Lower lobe of right lung (tissue), 2 donors: ENCODE measurements around the gene FNIP2. TPM values are rescaled to one million over a fixed set of nuclear protein-coding genes. Genes with fewer than 3 reads are reported as not detected.
"Not testable (repeated sequence)": the region's sequence is repeated elsewhere in the genome, so short reads cannot be mapped to it uniquely, and the experiment has no call there.

Experiments used
- ATAC-seq, 2 donors: fragments of 200-7000 bp; cut with Tn5 transposase; one replicate each; pipeline ENCODE4 v1.9.1; 2020 to 2022; ENCODE audit warnings: mild to moderate bottlenecking in 2 of 2, moderate library complexity in 2 of 2
- DNase-seq: peaks from one replicate; pipeline ENCODE4 v3.0.0-alpha.2; 2020
- H3K27ac ChIP-seq: fragments of 200-600 bp; one replicate; pipeline ENCODE4 v1.8.0; 2022
- H3K27me3 ChIP-seq: fragments of 200-600 bp; one replicate; pipeline ENCODE4 v1.8.0; 2022; ENCODE audit warnings: low read depth
- H3K36me3 ChIP-seq: fragments of 200-600 bp; one replicate; pipeline ENCODE4 v1.8.0; 2022; ENCODE audit warnings: mild to moderate bottlenecking
- H3K4me1 ChIP-seq: fragments of 200-600 bp; one replicate; pipeline ENCODE4 v1.8.0; 2022
- H3K4me3 ChIP-seq: fragments of 200-600 bp; one replicate; pipeline ENCODE4 v1.8.0; 2022; ENCODE audit warnings: mild to moderate bottlenecking
- H3K9me3 ChIP-seq: fragments of 200-600 bp; one replicate; pipeline ENCODE4 v1.8.0; 2022
- CTCF ChIP-seq: fragments of 200-600 bp; IDR thresholded peaks from one replicate; pipeline ENCODE4 v1.8.0; 2022; ENCODE audit warnings: antibody characterized with exemption, mild to moderate bottlenecking
- intact Hi-C: fragments of 100-400 bp; cut with DNase I; formaldehyde crosslinking; loops from one replicate; pipeline ENCODE4 v1.11.0; 2022
- total RNA-seq: library from RNA; stranded (reverse); fragmentation: NEBNext Ultra II Directional; extraction: Animal tissue kit (Norgen Biotek cat#: 25700); gene quantifications from one replicate; pipeline ENCODE4 v1.2.1, GENCODE V29; 2021
- donor health status: DM: no; HTN: yes; CAD: no; lungs with severe emphysema.

The FNIP2 gene
- total RNA-seq, 1 donor from 2014 or later, result 90.7 TPM

- peaks cover 4% of the 10 kb centered on the region for H3K9me3 ChIP-seq
- H3K27me3 ChIP-seq, result no peaks in the 10 kb centered on the region
- intact Hi-C loops, result no loop called here
- ATAC-seq (no peak), DNase-seq (no peak)
- no peaks in the 10 kb centered on the region for H3K4me1 ChIP-seq
- no peaks in the 10 kb centered on the region for H3K36me3 ChIP-seq
- H3K4me3 ChIP-seq, result no peak overlapping the region
- no peak overlapping the region for H3K27ac ChIP-seq
- no peak for TF ChIP-seq CTCF
Observed at GRCh38 chr4:158758142-158758541, 10.7 kb upstream of the FNIP2 start.

GRCh38 chr4:158758703-158759102, 10.1 kb upstream of the FNIP2 start:
- no peak for DNase-seq
- ATAC-seq, result peak in 1 of 2 donors; percentile 33
- H3K9me3 ChIP-seq, result peaks cover 4% of the 10 kb centered on the region
- no peak overlapping the region for H3K4me3 ChIP-seq
- H3K27ac ChIP-seq, result no peak overlapping the region
- H3K36me3 ChIP-seq, result no peaks in the 10 kb centered on the region
- H3K4me1 ChIP-seq, result no peaks in the 10 kb centered on the region
- TF ChIP-seq CTCF, result no peak
- intact Hi-C loops, result no loop called here
- no peaks in the 10 kb centered on the region for H3K27me3 ChIP-seq

- H3K36me3 ChIP-seq, H3K9me3 ChIP-seq, intact Hi-C loops, H3K4me3 ChIP-seq, H3K27me3 ChIP-seq, H3K27ac ChIP-seq, ATAC-seq, H3K4me1 ChIP-seq, DNase-seq: not testable (repeated sequence)
Observed at GRCh38 chr4:158759539-158759938, 9.3 kb upstream of the FNIP2 start.

- no peaks in the 10 kb centered on the region for H3K4me1 ChIP-seq
- H3K27ac ChIP-seq, result no peak overlapping the region
- no peaks in the 10 kb centered on the region for H3K27me3 ChIP-seq
- no peak overlapping the region for H3K4me3 ChIP-seq
- peaks cover 4% of the 10 kb centered on the region for H3K9me3 ChIP-seq
- intact Hi-C loops, result no loop called here
- no peak for DNase-seq
- no peaks in the 10 kb centered on the region for H3K36me3 ChIP-seq
- TF ChIP-seq CTCF, result no peak
- ATAC-seq, result no peak
Observed at GRCh38 chr4:158760866-158761265, 8.0 kb upstream of the FNIP2 start.

- no peaks in the 10 kb centered on the region for H3K9me3 ChIP-seq
- no peak for TF ChIP-seq CTCF
- H3K27me3 ChIP-seq, result no peaks in the 10 kb centered on the region
- H3K4me3 ChIP-seq, result no peak overlapping the region
- H3K36me3 ChIP-seq, result no peaks in the 10 kb centered on the region
- intact Hi-C loops, result no loop called here
- H3K27ac ChIP-seq, result no peak overlapping the region
- DNase-seq (no peak), ATAC-seq (no peak)
- peaks cover 9% of the 10 kb centered on the region for H3K4me1 ChIP-seq
Observed at GRCh38 chr4:158762553-158762952, 6.3 kb upstream of the FNIP2 start.

- Histone ChIP-seq H3K27me3 (no peaks in the 10 kb centered on the region), H3K27ac (no peak overlapping the region), H3K4me3 (no peak overlapping the region), H3K36me3 (no peaks in the 10 kb centered on the region), H3K4me1 (peaks cover 14% of the 10 kb centered on the region), H3K9me3 (no peaks in the 10 kb centered on the region)
- ATAC-seq (no peak), DNase-seq (no peak)
- no peak for TF ChIP-seq CTCF
- intact Hi-C loops, result no loop called here
Observed at GRCh38 chr4:158763462-158763861, 5.4 kb upstream of the FNIP2 start.
